ENCODE measurements around the gene PRKD1.

The PRKD1 gene

GRCh38 chr14:29905543-29905942 is 22.1 kb downstream of the PRKD1 start:
- Histone ChIP-seq H3K9ac (ENCODE audit: low read length) (no peak overlapping the region), H3K4me3 (ENCODE audit: low read length) (no peak overlapping the region), H3K79me2 (ENCODE audit: low read length) (no peaks in the 10 kb centered on the region)

GRCh38 chr14:29900609-29901350 is 26.9 kb downstream of the PRKD1 start:
- Histone ChIP-seq H3K27me3 (ENCODE audit: low read depth, low read length) (no peaks in the 10 kb centered on the region), H3K9me3 (ENCODE audit: insufficient read depth, low read length) (no peaks in the 10 kb centered on the region), H4K20me1 (ENCODE audit: insufficient read depth, low read length) (no peaks in the 10 kb centered on the region), H3K27ac (ENCODE audit: low read length) (no peak overlapping the region), H3K4me2 (ENCODE audit: low read length) (no peak overlapping the region), H3K79me2 (ENCODE audit: low read length) (no peaks in the 10 kb centered on the region), H3K4me3 (ENCODE audit: low read length) (no peak overlapping the region), H2AFZ (ENCODE audit: low read depth, low read length) (no peak overlapping the region), H3K4me1 (ENCODE audit: low read length) (no peaks in the 10 kb centered on the region), H3K36me3 (replicated peaks; ENCODE audit: low read depth, low read length) (no peaks in the 10 kb centered on the region), H3K9ac (ENCODE audit: low read length) (no peak overlapping the region)
- TF ChIP-seq EZH2phosphoT487 (IDR thresholded peaks at IDR 0.05; ENCODE audit: low read depth) (no peak), CTCF (IDR thresholded peaks at IDR 0.05; ENCODE audit: low read depth, low read length) (no peak)

More at GRCh38 chr14:29905543-29905942, 22.1 kb downstream of the PRKD1 start:
- Histone ChIP-seq H2AFZ (ENCODE audit: low read depth, low read length) (no peak overlapping the region; the same call in 1 of the 2 replicates), H3K36me3 (replicated peaks; ENCODE audit: low read depth, low read length) (no peaks in the 10 kb centered on the region), H3K4me1 (ENCODE audit: low read length) (no peaks in the 10 kb centered on the region), H3K4me2 (ENCODE audit: low read length) (no peak overlapping the region), H3K9me3 (ENCODE audit: insufficient read depth, low read length) (no peaks in the 10 kb centered on the region), H3K27ac (ENCODE audit: low read length) (no peak overlapping the region), H4K20me1 (ENCODE audit: insufficient read depth, low read length) (no peaks in the 10 kb centered on the region), H3K27me3 (ENCODE audit: low read depth, low read length) (no peaks in the 10 kb centered on the region)
- no peak for TF ChIP-seq CTCF (IDR thresholded peaks at IDR 0.05; ENCODE audit: low read depth, low read length)

- no peaks in the 10 kb centered on the region for H3K27me3 ChIP-seq (ENCODE audit: low read depth, low read length)
- H2AFZ ChIP-seq (ENCODE audit: low read depth, low read length) = no peak overlapping the region
- H3K4me1 ChIP-seq (ENCODE audit: low read length) = no peaks in the 10 kb centered on the region
- H3K4me2 ChIP-seq (ENCODE audit: low read length) = no peak overlapping the region
- H3K4me3 ChIP-seq (ENCODE audit: low read length) = no peak overlapping the region
- no peaks in the 10 kb centered on the region for H4K20me1 ChIP-seq (ENCODE audit: insufficient read depth, low read length)
- no peak for TF ChIP-seq CTCF (IDR thresholded peaks at IDR 0.05; ENCODE audit: low read depth, low read length)
- no peak for TF ChIP-seq EZH2phosphoT487 (IDR thresholded peaks at IDR 0.05; ENCODE audit: low read depth)
- no peaks in the 10 kb centered on the region for H3K36me3 ChIP-seq (replicated peaks; ENCODE audit: low read depth, low read length)
- H3K9ac ChIP-seq (ENCODE audit: low read length) = no peak overlapping the region
- no peaks in the 10 kb centered on the region for H3K9me3 ChIP-seq (ENCODE audit: insufficient read depth, low read length)
- H3K79me2 ChIP-seq (ENCODE audit: low read length) = no peaks in the 10 kb centered on the region
- no peak overlapping the region for H3K27ac ChIP-seq (ENCODE audit: low read length)
Observed at GRCh38 chr14:29898470-29898869, 29.2 kb downstream of the PRKD1 start.

- no peaks in the 10 kb centered on the region for H3K27me3 ChIP-seq (ENCODE audit: low read depth, low read length)
- H3K9ac ChIP-seq (ENCODE audit: low read length) = no peak overlapping the region
- H3K27ac ChIP-seq (ENCODE audit: low read length) = no peak overlapping the region
- no peaks in the 10 kb centered on the region for H3K36me3 ChIP-seq (replicated peaks; ENCODE audit: low read depth, low read length)
- H3K4me1 ChIP-seq (ENCODE audit: low read length) = no peaks in the 10 kb centered on the region
- H3K79me2 ChIP-seq (ENCODE audit: low read length) = no peaks in the 10 kb centered on the region
- no peaks in the 10 kb centered on the region for H4K20me1 ChIP-seq (ENCODE audit: insufficient read depth, low read length)
- H2AFZ ChIP-seq (ENCODE audit: low read depth, low read length) = no peak overlapping the region
- H3K9me3 ChIP-seq (ENCODE audit: insufficient read depth, low read length) = no peaks in the 10 kb centered on the region
- no peak overlapping the region for H3K4me3 ChIP-seq (ENCODE audit: low read length)
- no peak for TF ChIP-seq EZH2phosphoT487 (IDR thresholded peaks at IDR 0.05; ENCODE audit: low read depth)
- TF ChIP-seq CTCF (IDR thresholded peaks at IDR 0.05; ENCODE audit: low read depth, low read length) = no peak
- no peak overlapping the region for H3K4me2 ChIP-seq (ENCODE audit: low read length)
Observed at GRCh38 chr14:29897181-29897580, 30.5 kb downstream of the PRKD1 start.
